Muscle of arm (tissue), 12 donors: Measurements from ENCODE around the gene FOXO6. TPM values are rescaled to one million over a fixed set of nuclear protein-coding genes. Genes with fewer than 3 reads are reported as not detected.

Experiments
- DNase-seq: peaks from one replicate; pipeline ENCODE4 v3.0.0-alpha.2; 2013
- polyA plus RNA-seq, 12 donors: library from polyadenylated mRNA; unstranded; fragments of 120-200 nt; gene quantifications; one replicate each; pipeline ENCODE4 v1.2.1, GENCODE V29; 2013; ENCODE audit not compliant: insufficient read length in 12 of 12

The FOXO6 gene
- polyA plus RNA-seq, 12 donors, result 4.2 to 20.6 (median 9.8) TPM; not detected in 1

DNA sequence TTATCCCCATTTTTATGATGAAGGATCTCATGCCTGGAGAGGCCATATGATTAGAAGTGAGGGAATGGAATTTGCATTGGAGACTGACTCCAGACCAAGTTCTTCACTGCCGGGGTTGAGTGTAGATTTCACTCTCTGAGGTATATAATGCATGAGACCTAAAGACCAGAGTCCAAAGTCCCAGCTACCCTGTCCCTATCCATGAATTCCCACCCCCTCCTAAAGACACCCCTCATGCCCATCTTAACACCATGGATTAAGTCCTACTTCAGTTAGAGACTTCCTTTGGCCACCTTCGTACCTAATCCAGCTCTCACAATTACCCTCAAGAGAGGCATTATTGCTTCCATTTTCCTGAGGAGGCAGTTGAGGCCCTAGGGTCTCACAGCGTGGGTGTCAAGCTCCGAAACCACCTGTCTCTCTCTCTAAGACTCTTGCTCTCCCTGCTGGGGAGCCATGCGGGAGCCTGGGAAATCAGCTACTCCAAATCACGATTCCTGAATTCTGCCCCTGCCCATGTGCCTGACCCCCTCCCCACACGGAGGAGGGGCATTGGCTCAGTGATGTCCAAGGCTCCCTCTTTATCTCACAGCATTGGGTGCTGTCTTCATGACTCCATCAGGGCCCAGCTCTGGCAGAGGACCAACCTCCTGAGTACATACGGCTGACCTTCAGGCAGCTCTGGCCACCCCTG is 11.7 kb upstream of the FOXO6 start:
- DNase-seq, result no peak

DNA sequence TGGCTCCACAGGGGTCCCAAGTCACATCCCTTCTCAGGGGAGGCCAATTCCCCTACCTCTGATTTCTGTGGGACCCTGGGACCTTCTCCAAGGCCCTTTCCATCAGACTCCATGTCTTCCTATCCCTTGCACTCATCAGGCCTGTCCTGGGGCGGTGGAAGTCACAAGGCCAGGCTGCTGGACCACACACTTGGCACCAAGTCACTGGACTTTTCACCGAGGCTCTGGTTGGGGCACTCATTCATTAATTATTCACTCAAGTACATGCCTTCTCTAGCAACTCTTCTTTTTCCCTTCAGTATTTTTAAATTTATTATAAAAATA is 11.2 kb upstream of the FOXO6 start:
- DNase-seq, result no peak

- no peak for DNase-seq
These were observed 9.7 kb upstream of the FOXO6 start for GRCh38 chr1:41351262-41352151.

DNA sequence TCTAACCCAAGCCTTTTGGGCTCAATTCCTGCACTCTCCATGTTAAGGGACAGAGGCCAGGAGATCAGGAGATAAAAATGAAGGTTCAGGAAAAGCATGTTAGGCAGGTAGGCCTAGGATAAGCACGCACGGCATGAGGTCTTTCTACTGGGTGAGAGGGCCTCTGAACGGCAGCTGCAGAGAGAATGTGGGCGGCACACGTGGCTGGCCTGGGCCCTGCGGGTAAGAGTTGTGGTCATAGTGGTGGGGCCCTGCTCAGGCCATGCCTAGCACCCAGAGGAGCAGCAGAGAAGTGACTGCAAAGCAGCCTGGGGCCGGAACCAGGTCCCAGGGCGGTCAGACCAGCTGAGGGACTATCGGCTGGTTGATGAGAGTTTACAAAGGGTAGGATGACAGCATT is 7.5 kb upstream of the FOXO6 start:
- DNase-seq, result no peak

GRCh38 chr1:41354956-41355355 is 6.3 kb upstream of the FOXO6 start:
- DNase-seq, result no peak

GRCh38 chr1:41355356-41355755 is 5.9 kb upstream of the FOXO6 start:
- no peak for DNase-seq

DNA sequence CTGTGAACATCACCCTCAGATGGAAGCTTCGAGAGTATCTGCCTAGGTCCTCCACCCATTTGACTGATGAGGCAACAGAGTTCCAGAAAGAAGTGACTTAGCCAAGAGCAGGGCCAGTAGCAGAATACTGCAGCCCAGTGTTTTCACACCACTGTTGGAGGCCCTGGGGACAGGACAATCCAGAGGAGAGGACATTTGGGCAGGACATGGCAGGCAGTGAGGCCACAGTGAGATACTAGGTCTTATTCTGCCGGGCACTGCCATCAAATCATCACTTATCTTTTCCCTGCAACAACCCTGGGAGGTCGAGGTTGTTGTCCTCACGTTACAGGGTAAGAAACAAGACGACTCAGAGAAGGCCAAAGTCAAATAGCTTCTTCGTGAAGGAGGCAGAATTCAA is 5.5 kb upstream of the FOXO6 start:
- DNase-seq, result no peak

- no peak for DNase-seq
These were observed 4.5 kb upstream of the FOXO6 start for GRCh38 chr1:41356752-41357151.

GRCh38 chr1:41357451-41358101 is 3.7 kb upstream of the FOXO6 start:
- no peak for DNase-seq

GRCh38 chr1:41358131-41359021 is 2.9 kb upstream of the FOXO6 start:
- DNase-seq, result no peak

- DNase-seq, result no peak
These were observed 1.8 kb upstream of the FOXO6 start for GRCh38 chr1:41359211-41360073.

DNA sequence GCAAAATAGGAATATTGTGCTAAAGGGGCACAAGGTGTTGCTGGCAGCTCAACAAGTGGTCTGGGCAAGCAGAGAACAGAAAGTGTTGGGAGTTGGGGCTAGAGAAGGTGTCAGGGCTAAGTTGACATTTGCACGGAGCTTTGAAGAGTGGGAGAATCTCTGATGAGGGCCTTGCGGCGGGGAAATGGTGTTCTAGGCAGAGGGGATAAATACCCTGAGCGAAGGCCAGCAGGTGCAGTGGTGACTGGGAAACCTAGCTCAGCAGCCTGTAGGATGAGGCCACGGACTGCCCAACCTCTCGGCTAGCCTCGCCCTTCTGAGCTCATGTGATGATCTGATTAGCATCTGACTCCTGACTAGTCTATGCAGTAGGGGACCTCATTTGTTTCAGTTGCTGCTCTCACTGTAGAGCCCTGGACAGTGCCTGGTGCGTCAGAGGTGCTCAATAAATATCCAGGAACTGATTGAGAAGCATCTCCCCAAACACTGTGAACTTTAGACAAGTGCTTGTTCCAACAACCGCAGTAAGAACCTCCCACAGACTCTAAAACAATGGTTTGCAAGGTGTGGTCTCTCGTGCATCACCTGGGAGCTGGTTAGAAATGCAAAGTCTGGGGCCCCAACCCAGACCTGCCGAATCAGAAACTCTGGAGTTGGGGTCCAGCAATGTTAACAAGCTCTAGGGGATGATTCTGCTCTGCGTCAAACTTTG is 1.0 kb upstream of the FOXO6 start:
- no peak for DNase-seq

DNA sequence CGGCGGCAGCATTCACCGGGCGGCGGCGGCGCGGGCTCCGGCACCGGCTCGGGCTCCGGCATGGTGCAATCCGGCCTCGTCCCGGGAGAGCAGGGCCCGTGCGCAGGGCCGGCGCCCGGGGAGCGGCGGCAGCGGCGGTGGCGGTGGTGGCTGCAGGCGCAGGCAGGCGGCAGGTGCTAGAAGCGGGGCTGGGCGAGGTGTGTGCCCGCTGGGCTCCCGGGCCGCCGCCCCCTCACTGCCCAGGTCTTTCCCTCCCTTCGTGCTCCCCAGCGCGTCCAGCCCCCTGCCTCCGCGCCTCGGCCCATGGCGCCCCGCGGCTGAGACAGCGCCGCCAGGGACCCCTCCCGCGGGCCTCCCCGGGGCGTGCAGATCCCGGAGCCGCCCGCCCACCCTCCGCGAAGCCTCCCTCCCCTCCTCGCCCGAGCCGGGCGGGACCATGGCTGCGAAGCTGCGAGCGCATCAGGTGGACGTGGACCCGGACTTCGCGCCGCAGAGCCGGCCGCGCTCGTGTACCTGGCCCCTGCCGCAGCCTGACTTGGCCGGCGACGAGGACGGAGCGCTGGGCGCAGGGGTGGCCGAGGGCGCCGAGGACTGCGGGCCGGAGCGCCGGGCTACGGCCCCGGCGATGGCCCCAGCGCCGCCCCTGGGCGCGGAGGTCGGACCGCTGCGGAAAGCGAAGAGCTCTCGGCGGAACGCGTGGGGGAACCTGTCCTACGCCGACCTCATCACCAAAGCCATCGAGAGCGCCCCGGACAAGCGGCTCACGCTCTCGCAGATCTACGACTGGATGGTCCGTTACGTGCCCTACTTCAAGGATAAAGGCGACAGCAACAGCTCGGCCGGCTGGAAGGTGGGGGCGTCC is 492 bp downstream of the FOXO6 start:
- DNase-seq, result no peak

GRCh38 chr1:41362357-41362721 is 1.1 kb downstream of the FOXO6 start:
- DNase-seq, result no peak

- DNase-seq, result no peak
These were observed 1.7 kb downstream of the FOXO6 start for GRCh38 chr1:41362749-41363590.

DNA sequence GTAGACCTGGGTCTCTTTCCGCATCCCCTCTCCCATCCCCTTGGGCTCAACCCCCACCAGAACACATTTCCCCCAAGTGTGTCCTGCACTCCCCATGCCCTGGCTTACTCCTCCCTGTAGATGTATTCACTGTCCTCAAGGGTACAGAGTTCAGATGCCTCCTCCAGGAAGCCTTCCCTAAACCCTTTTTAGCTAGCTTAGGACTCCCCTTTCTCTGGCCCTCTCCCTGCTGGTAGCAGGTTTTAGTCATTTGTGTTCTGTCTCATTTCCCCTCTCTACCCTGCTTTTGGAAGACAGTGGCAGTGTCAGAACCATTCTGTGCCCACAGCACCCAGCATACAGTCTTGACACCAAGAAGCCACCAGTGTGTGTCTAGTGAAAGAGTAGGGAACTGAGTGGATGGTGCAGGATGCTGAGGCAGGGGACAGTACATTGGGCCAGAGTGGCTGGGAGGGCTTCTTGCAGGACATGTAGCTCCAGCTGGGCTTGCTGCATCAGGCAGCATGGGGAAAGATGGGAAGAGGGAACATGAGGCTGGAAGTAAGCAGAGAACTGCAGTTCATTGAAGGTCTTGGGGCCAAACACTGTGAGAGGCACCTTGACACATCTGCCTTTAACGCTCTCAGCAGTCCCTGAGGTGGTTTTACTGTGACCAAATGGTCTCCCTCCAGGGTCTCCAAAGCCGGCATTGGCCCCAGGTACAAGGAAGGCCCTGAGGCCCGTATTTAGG is 2.5 kb downstream of the FOXO6 start:
- no peak for DNase-seq
